ENCODE results near the gene GPSM1.

GPSM1 gene

DNA sequence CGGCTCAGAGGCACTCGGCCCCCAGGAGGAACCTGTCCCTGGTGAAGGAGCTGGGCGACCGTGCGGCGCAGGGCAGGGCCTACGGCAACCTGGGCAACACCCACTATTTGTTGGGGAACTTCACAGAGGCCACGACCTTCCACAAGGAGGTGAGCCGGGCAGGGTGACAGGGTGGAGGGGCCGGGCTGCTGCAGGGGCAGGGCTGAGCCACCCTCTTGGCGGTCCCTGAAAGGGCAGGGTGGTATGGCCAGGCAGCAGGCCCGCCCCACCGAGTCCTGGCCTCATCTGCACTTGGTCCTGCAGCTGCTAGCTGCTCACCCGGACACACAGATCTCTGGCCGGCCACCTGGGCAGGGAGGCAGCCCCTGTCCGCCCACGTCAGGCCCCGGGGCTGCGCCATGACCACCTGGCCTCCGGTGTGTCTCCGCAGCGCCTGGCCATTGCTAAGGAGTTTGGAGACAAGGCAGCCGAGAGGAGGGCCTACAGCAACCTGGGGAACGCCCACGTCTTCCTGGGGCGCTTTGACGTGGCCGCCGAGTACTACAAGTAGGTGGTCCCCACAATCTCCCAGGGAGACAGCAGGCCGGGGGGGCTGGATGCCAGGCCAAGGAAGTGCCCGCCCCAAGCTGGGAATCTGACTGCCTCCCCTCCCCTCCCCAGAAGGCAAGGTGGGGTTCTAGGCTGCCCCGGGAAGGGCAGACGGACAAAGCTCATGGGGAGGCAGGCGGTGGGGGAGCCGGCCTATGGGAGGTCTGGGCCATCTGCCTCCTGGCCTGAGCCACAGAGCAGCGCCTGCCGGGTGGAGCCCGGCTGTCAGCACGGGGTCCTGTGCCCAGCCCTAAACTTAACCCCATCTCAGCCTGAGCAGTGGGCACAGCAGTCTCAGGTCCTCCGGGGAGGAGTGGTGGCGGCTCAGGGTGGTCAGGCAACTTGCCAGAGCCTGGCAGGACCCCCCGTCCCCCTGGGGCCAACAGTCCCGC, 10.4 kb downstream of the GPSM1 start:
- Histone ChIP-seq H3K4me1 (ENCODE audit: insufficient read depth, low read length) (peaks cover 4% of the 10 kb centered on the region; the same call in 1 of the 2 replicates), H3K27ac (ENCODE audit: low read depth, low read length) (no peak overlapping the region), H3K4me3 (ENCODE audit: low read length) (no peak overlapping the region), H3K9ac (ENCODE audit: low read depth, low read length) (no peak overlapping the region), H3K27me3 (ENCODE audit: insufficient read depth, low read length) (no peaks in the 10 kb centered on the region), H3K9me3 (ENCODE audit: insufficient read depth, low read depth, low read length) (no peaks in the 10 kb centered on the region), H3K36me3 (ENCODE audit: insufficient read depth, low read length) (0 out of 2 replicates have a peak, but pooled peaks cover 4% of the 10 kb centered on the region)
- WGBS = 94% methylated on average over 43 of the region's 43 CpGs

GRCh38 chr9:136338511-136338910, 11.2 kb downstream of the GPSM1 start:
- peaks cover 11% of the 10 kb centered on the region; the same call in 1 of the 2 replicates for H3K4me1 ChIP-seq (ENCODE audit: insufficient read depth, low read length)
- H3K36me3 ChIP-seq (ENCODE audit: insufficient read depth, low read length) = 0 out of 2 replicates have a peak, but pooled peaks cover 4% of the 10 kb centered on the region
- H3K9me3 ChIP-seq (ENCODE audit: insufficient read depth, low read depth, low read length) = no peaks in the 10 kb centered on the region
- 95% methylated on average over 25 of the region's 25 CpGs for WGBS
- H3K27me3 ChIP-seq (ENCODE audit: insufficient read depth, low read length) = no peaks in the 10 kb centered on the region
- H3K9ac ChIP-seq (ENCODE audit: low read depth, low read length) = no peak overlapping the region
- H3K27ac ChIP-seq (ENCODE audit: low read depth, low read length) = no peak overlapping the region
- H3K4me3 ChIP-seq (ENCODE audit: low read length) = no peak overlapping the region

- no peak overlapping the region for H3K27ac ChIP-seq (ENCODE audit: low read depth, low read length)
- no peak overlapping the region for H3K4me3 ChIP-seq (ENCODE audit: low read length)
- peaks cover 11% of the 10 kb centered on the region; the same call in 1 of the 2 replicates for H3K4me1 ChIP-seq (ENCODE audit: insufficient read depth, low read length)
- H3K9ac ChIP-seq (ENCODE audit: low read depth, low read length) = no peak overlapping the region
- H3K9me3 ChIP-seq (ENCODE audit: insufficient read depth, low read depth, low read length) = no peaks in the 10 kb centered on the region
- 70% methylated on average over 32 of the region's 32 CpGs for WGBS
- no peaks in the 10 kb centered on the region for H3K27me3 ChIP-seq (ENCODE audit: insufficient read depth, low read length)
- 0 out of 2 replicates have a peak, but pooled peaks cover 4% of the 10 kb centered on the region for H3K36me3 ChIP-seq (ENCODE audit: insufficient read depth, low read length)
Observed at GRCh38 chr9:136339173-136339957, 12.0 kb downstream of the GPSM1 start.

GRCh38 chr9:136339958-136340310, 12.6 kb downstream of the GPSM1 start:
- 92% methylated on average over 12 of the region's 12 CpGs for WGBS
- H3K27ac ChIP-seq (ENCODE audit: low read depth, low read length) = no peak overlapping the region
- 0 out of 2 replicates have a peak, but pooled peaks cover 4% of the 10 kb centered on the region for H3K36me3 ChIP-seq (ENCODE audit: insufficient read depth, low read length)
- no peak overlapping the region for H3K9ac ChIP-seq (ENCODE audit: low read depth, low read length)
- H3K9me3 ChIP-seq (ENCODE audit: insufficient read depth, low read depth, low read length) = no peaks in the 10 kb centered on the region
- H3K4me1 ChIP-seq (ENCODE audit: insufficient read depth, low read length) = peaks cover 11% of the 10 kb centered on the region; the same call in 1 of the 2 replicates
- H3K27me3 ChIP-seq (ENCODE audit: insufficient read depth, low read length) = no peaks in the 10 kb centered on the region
- no peak overlapping the region for H3K4me3 ChIP-seq (ENCODE audit: low read length)

- Histone ChIP-seq H3K9ac (ENCODE audit: low read depth, low read length) (no peak overlapping the region), H3K9me3 (ENCODE audit: insufficient read depth, low read depth, low read length) (no peaks in the 10 kb centered on the region), H3K27ac (ENCODE audit: low read depth, low read length) (no peak overlapping the region), H3K4me1 (ENCODE audit: insufficient read depth, low read length) (peaks cover 11% of the 10 kb centered on the region; the same call in 1 of the 2 replicates), H3K4me3 (ENCODE audit: low read length) (no peak overlapping the region), H3K27me3 (ENCODE audit: insufficient read depth, low read length) (no peaks in the 10 kb centered on the region), H3K36me3 (ENCODE audit: insufficient read depth, low read length) (0 out of 2 replicates have a peak, but pooled peaks cover 4% of the 10 kb centered on the region)
- 95% methylated on average over 28 of the region's 28 CpGs for WGBS
Observed at GRCh38 chr9:136340356-136341041, 13.2 kb downstream of the GPSM1 start.

DNA sequence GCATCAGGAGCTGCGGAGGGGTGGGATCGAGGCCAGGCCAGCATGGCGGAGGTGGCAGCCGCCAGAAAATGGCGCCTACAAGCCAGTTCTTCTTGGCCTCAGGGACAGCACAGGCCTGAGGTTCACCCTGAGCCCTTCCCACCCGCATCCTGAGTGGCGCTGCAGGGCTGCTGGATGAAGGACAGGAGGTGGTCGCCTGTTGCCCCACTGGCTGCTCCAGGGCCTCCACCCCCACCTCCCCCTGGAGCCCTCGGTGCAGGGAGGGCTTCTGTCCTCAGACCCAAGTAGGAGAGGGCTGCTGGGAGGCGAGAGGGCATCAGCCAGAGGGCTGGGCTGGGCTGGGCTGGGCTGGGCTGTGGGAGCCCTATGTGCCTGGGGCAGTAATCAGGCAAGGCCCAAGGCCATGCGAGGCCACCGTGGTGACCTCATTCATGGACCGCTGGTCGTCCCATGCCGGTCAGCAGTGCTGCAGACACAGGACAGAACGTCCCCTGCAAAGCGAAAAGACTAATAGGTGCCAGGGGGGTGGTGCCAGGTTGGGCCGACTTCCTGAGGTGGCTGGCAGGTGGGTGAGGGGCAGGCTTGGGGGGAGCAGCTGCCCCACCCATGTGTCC, 13.8 kb downstream of the GPSM1 start:
- 0 out of 2 replicates have a peak, but pooled peaks cover 4% of the 10 kb centered on the region for H3K36me3 ChIP-seq (ENCODE audit: insufficient read depth, low read length)
- no peak overlapping the region for H3K27ac ChIP-seq (ENCODE audit: low read depth, low read length)
- no peaks in the 10 kb centered on the region for H3K9me3 ChIP-seq (ENCODE audit: insufficient read depth, low read depth, low read length)
- no peak overlapping the region for H3K9ac ChIP-seq (ENCODE audit: low read depth, low read length)
- H3K27me3 ChIP-seq (ENCODE audit: insufficient read depth, low read length) = no peaks in the 10 kb centered on the region
- WGBS = 93% methylated on average over 18 of the region's 18 CpGs
- H3K4me1 ChIP-seq (ENCODE audit: insufficient read depth, low read length) = peaks cover 11% of the 10 kb centered on the region; the same call in 1 of the 2 replicates
- H3K4me3 ChIP-seq (ENCODE audit: low read length) = no peak overlapping the region

DNA sequence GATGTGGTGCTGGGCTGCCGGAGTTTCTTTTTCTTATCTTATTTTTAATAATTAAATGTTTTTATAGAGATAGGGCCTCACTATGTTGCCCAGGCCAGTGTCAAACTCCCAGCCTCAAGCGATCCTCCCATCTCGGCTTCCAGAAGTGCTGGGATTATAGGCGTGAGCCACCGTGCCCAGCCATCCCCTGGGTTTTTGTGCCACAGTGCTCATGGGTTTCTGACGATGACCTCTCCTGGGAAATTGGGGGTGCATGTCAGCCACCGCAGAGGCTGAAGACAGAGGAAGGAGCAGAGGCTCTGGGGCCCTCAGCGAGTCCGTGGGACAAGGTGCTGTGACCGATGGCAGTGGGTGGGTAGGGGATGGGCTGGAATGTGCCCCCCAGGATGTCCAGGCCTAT, 14.4 kb downstream of the GPSM1 start:
- 92% methylated on average over 9 of the region's 10 CpGs for WGBS
- Histone ChIP-seq H3K27ac (ENCODE audit: low read depth, low read length) (no peak overlapping the region), H3K36me3 (ENCODE audit: insufficient read depth, low read length) (no peaks in the 10 kb centered on the region), H3K4me3 (ENCODE audit: low read length) (no peak overlapping the region), H3K9me3 (ENCODE audit: insufficient read depth, low read depth, low read length) (no peaks in the 10 kb centered on the region), H3K27me3 (ENCODE audit: insufficient read depth, low read length) (no peaks in the 10 kb centered on the region), H3K4me1 (ENCODE audit: insufficient read depth, low read length) (peaks cover 16% of the 10 kb centered on the region; the same call in 1 of the 2 replicates), H3K9ac (ENCODE audit: low read depth, low read length) (peak overlapping the region; percentile 48; the same call in 1 of the 2 replicates)

DNA sequence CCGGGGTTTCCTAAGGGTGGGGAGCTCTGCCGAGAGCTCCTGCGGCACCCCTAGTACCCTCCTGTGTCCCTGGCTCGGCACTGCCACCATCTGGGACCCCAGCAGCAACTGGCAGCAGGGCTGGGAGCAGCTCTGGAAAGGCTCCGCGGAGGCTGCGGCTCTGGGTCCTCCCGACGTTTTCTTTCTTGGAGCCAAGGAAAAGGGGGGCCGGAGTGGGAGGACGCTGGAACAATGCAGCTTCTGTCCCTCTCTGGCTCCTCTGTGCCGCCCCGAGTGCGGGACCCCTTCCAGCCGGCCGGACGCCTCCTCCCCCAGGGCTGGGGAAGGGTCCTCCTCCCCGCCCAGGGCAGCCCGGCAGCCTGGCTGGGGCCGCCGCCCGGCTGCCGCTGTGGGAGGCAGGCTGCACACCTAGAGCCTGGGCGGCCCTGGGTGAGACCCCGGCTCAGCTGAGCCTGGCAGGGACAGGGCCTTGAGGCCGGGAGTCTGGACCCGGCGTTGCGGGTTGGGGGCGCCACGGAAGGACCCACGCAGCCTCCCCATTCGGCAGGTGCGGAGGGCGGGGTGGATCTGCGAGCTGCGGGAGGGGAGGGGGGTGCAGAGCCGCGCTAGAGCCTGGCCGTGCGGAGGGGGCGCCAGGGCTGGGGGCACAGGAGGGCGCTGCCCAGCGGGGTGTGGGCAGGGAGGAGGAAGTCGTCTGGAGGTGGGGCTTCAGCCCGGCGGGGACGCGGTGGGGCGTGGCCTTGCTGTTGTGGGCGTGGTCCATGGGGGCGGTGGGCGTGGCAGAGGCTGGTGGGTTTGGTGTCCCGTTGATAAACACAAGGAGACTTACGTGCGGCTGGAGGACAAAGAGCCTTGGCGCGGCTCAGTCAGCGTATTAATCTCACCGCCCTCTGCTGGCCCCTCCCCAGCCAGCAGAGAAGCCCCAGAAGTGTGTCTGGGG, 15.1 kb downstream of the GPSM1 start:
- H3K9ac ChIP-seq (ENCODE audit: low read depth, low read length) = peak overlapping the region; percentile 65
- peak overlapping the region; percentile 64 for H3K27ac ChIP-seq (ENCODE audit: low read depth, low read length)

DNA sequence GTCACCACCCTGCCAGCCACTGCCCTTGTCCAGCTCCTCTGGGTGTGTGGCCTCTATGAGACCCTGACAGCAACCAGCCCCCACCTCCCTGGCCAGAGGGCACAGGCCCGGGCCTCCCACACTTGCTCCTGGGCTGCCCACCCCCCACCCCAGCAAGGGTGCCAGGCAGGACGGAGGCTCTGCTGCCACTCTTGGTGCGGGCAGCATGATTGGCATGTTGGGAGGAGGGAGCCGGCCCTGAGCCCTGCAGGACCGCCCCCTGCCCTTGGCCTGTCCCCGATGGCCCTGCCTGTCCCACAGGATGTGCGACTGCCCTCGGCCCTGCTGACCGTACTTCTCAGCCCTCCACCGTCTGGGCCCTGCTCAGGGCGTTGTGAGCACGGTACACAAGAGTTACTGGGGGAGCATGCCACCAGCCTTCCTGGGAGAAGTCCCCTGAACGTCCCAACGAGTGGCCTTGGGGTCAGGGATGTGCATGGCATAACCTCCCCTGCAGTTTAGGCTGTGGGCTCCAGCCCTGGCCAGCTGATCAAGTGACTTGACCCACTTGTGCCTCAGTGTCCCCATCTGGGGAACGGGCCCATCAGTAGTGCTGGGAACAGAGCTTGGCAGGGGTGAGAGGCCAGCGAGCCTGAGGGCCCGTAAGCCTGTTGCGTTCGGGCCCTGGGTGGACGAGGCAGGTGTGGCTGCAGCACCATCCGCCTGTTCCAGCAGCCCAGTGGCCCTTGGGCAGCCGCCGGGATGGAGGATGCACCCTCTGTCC, 16.0 kb downstream of the GPSM1 start:
- Histone ChIP-seq H3K36me3 (ENCODE audit: insufficient read depth, low read length) (no peaks in the 10 kb centered on the region), H3K27me3 (ENCODE audit: insufficient read depth, low read length) (no peaks in the 10 kb centered on the region), H3K4me1 (ENCODE audit: insufficient read depth, low read length) (peaks cover 16% of the 10 kb centered on the region; the same call in 1 of the 2 replicates), H3K4me3 (ENCODE audit: low read length) (peak overlapping the region; percentile 51; the same call in 1 of the 2 replicates), H3K27ac (ENCODE audit: low read depth, low read length) (peak overlapping the region; percentile 64), H3K9me3 (ENCODE audit: insufficient read depth, low read depth, low read length) (no peaks in the 10 kb centered on the region), H3K9ac (ENCODE audit: low read depth, low read length) (peak overlapping the region; percentile 65)
- 74% methylated on average over 23 of the region's 23 CpGs for WGBS

More for the DNA sequence above, 15.1 kb downstream of the GPSM1 start:
- no peaks in the 10 kb centered on the region for H3K9me3 ChIP-seq (ENCODE audit: insufficient read depth, low read depth, low read length)
- peak overlapping the region; percentile 51 for H3K4me3 ChIP-seq (ENCODE audit: low read length)
- H3K36me3 ChIP-seq (ENCODE audit: insufficient read depth, low read length) = no peaks in the 10 kb centered on the region
- H3K4me1 ChIP-seq (ENCODE audit: insufficient read depth, low read length) = peaks cover 16% of the 10 kb centered on the region; the same call in 1 of the 2 replicates
- no peaks in the 10 kb centered on the region for H3K27me3 ChIP-seq (ENCODE audit: insufficient read depth, low read length)
- WGBS = 9% methylated on average over 60 of the region's 60 CpGs

All from HUES64 (cell line).